IPS-20b (cell line): ENCODE data around the gene PMP22.

Source experiments
- H3K27ac ChIP-seq: one replicate; pipeline ENCODE4 v1.5.1; 2013; ENCODE audit warnings: low read length
- H3K27me3 ChIP-seq: 2 replicates; pipeline ENCODE4 v1.6.1; 2013; ENCODE audit warnings: mild to moderate bottlenecking, low read length, inconsistent platforms; ENCODE audit not compliant: insufficient read depth
- H3K36me3 ChIP-seq: 2 replicates; pipeline ENCODE4 v1.6.1; 2013; ENCODE audit warnings: low read depth, mild to moderate bottlenecking, inconsistent platforms, low read length, moderate library complexity; ENCODE audit not compliant: insufficient read depth
- H3K4me1 ChIP-seq: 2 replicates; pipeline ENCODE4 v1.6.1; 2013; ENCODE audit warnings: mild to moderate bottlenecking, control low read depth, inconsistent platforms, low read length, moderate library complexity; ENCODE audit not compliant: insufficient read depth
- H3K4me3 ChIP-seq: 2 replicates; pipeline ENCODE4 v1.5.1; 2013; ENCODE audit warnings: mild to moderate bottlenecking, low read length, inconsistent platforms
- H3K9ac ChIP-seq: 2 replicates; pipeline ENCODE4 v1.6.1; 2013; ENCODE audit warnings: low read depth, mild to moderate bottlenecking, inconsistent platforms, low read length, moderate library complexity
- H3K9me3 ChIP-seq: 2 replicates; pipeline ENCODE4 v1.6.1; 2013; ENCODE audit warnings: mild to moderate bottlenecking, low read depth, low read length, inconsistent platforms; ENCODE audit not compliant: insufficient read depth

The PMP22 gene

GRCh38 chr17:15262291-15263205 lies 2.6 kb downstream of the PMP22 start:
- Histone ChIP-seq H3K27me3 (peaks cover 97% of the 10 kb centered on the region), H3K4me1 (no peaks in the 10 kb centered on the region; the same call in 1 of the 2 replicates), H3K9ac (peak overlapping the region; percentile 12; the same call in 1 of the 2 replicates), H3K9me3 (no peaks in the 10 kb centered on the region), H3K36me3 (no peaks in the 10 kb centered on the region), H3K4me3 (peak overlapping the region; percentile 79), H3K27ac (no peak overlapping the region)

- H3K36me3 ChIP-seq = no peaks in the 10 kb centered on the region
- peak overlapping the region; percentile 79 for H3K4me3 ChIP-seq
- peaks cover 96% of the 10 kb centered on the region for H3K27me3 ChIP-seq
- no peaks in the 10 kb centered on the region for H3K9me3 ChIP-seq
- H3K27ac ChIP-seq = no peak overlapping the region
- no peaks in the 10 kb centered on the region; the same call in 1 of the 2 replicates for H3K4me1 ChIP-seq
- H3K9ac ChIP-seq = no peak overlapping the region
Observed at GRCh38 chr17:15261802-15262290, 3.3 kb downstream of the PMP22 start.

GRCh38 chr17:15261258-15261801 lies 3.8 kb downstream of the PMP22 start:
- Histone ChIP-seq H3K9ac (no peak overlapping the region), H3K4me3 (peak overlapping the region; percentile 79), H3K9me3 (no peaks in the 10 kb centered on the region), H3K27ac (no peak overlapping the region), H3K36me3 (no peaks in the 10 kb centered on the region), H3K4me1 (no peaks in the 10 kb centered on the region; the same call in 1 of the 2 replicates), H3K27me3 (peaks cover 95% of the 10 kb centered on the region)

GRCh38 chr17:15260376-15261257 lies 4.5 kb downstream of the PMP22 start:
- peak overlapping the region; percentile 79 for H3K4me3 ChIP-seq
- H3K36me3 ChIP-seq = no peaks in the 10 kb centered on the region
- no peaks in the 10 kb centered on the region; the same call in 1 of the 2 replicates for H3K4me1 ChIP-seq
- no peak overlapping the region for H3K27ac ChIP-seq
- H3K27me3 ChIP-seq = peaks cover 88% of the 10 kb centered on the region
- peak overlapping the region; percentile 57; the same call in 1 of the 2 replicates for H3K9ac ChIP-seq
- H3K9me3 ChIP-seq = no peaks in the 10 kb centered on the region

GRCh38 chr17:15257796-15258512 lies 7.2 kb downstream of the PMP22 start:
- H3K9ac ChIP-seq = no peak overlapping the region
- H3K27me3 ChIP-seq = peaks cover 61% of the 10 kb centered on the region
- H3K4me3 ChIP-seq = peak overlapping the region; percentile 45; the same call in 1 of the 2 replicates
- H3K36me3 ChIP-seq = no peaks in the 10 kb centered on the region
- H3K4me1 ChIP-seq = no peaks in the 10 kb centered on the region; the same call in 1 of the 2 replicates
- H3K27ac ChIP-seq = no peak overlapping the region
- H3K9me3 ChIP-seq = no peaks in the 10 kb centered on the region

GRCh38 chr17:15257258-15257788 lies 7.8 kb downstream of the PMP22 start:
- Histone ChIP-seq H3K9ac (no peak overlapping the region), H3K27me3 (peaks cover 55% of the 10 kb centered on the region), H3K9me3 (no peaks in the 10 kb centered on the region), H3K36me3 (no peaks in the 10 kb centered on the region), H3K4me3 (peak overlapping the region; percentile 45; the same call in 1 of the 2 replicates), H3K27ac (no peak overlapping the region), H3K4me1 (no peaks in the 10 kb centered on the region; the same call in 1 of the 2 replicates)

GRCh38 chr17:15256689-15257088 lies 8.4 kb downstream of the PMP22 start:
- no peak overlapping the region for H3K4me3 ChIP-seq
- no peaks in the 10 kb centered on the region; the same call in 1 of the 2 replicates for H3K4me1 ChIP-seq
- H3K27ac ChIP-seq = no peak overlapping the region
- H3K36me3 ChIP-seq = no peaks in the 10 kb centered on the region
- no peak overlapping the region for H3K9ac ChIP-seq
- H3K27me3 ChIP-seq = peaks cover 49% of the 10 kb centered on the region
- H3K9me3 ChIP-seq = no peaks in the 10 kb centered on the region

- peaks cover 41% of the 10 kb centered on the region for H3K27me3 ChIP-seq
- no peak overlapping the region for H3K4me3 ChIP-seq
- no peaks in the 10 kb centered on the region; the same call in 1 of the 2 replicates for H3K4me1 ChIP-seq
- no peak overlapping the region for H3K9ac ChIP-seq
- H3K9me3 ChIP-seq = no peaks in the 10 kb centered on the region
- H3K27ac ChIP-seq = no peak overlapping the region
- H3K36me3 ChIP-seq = no peaks in the 10 kb centered on the region
Observed at GRCh38 chr17:15255713-15256454, 9.2 kb downstream of the PMP22 start.

- Histone ChIP-seq H3K27ac (no peak overlapping the region), H3K9me3 (no peaks in the 10 kb centered on the region), H3K4me3 (no peak overlapping the region), H3K9ac (no peak overlapping the region), H3K27me3 (no peaks in the 10 kb centered on the region), H3K4me1 (no peaks in the 10 kb centered on the region; the same call in 1 of the 2 replicates), H3K36me3 (no peaks in the 10 kb centered on the region)
Observed at GRCh38 chr17:15250135-15250860, 14.8 kb downstream of the PMP22 start.

- Histone ChIP-seq H3K27ac (no peak overlapping the region), H3K27me3 (no peaks in the 10 kb centered on the region), H3K36me3 (no peaks in the 10 kb centered on the region)
Observed at GRCh38 chr17:15249487-15249886, 15.6 kb downstream of the PMP22 start.

More at GRCh38 chr17:15249487-15249886, 15.6 kb downstream of the PMP22 start:
- Histone ChIP-seq H3K9ac (no peak overlapping the region), H3K9me3 (no peaks in the 10 kb centered on the region), H3K4me3 (no peak overlapping the region), H3K4me1 (no peaks in the 10 kb centered on the region; the same call in 1 of the 2 replicates)
